ENCODE data around the gene KCNK15.

KCNK15 gene

DNA sequence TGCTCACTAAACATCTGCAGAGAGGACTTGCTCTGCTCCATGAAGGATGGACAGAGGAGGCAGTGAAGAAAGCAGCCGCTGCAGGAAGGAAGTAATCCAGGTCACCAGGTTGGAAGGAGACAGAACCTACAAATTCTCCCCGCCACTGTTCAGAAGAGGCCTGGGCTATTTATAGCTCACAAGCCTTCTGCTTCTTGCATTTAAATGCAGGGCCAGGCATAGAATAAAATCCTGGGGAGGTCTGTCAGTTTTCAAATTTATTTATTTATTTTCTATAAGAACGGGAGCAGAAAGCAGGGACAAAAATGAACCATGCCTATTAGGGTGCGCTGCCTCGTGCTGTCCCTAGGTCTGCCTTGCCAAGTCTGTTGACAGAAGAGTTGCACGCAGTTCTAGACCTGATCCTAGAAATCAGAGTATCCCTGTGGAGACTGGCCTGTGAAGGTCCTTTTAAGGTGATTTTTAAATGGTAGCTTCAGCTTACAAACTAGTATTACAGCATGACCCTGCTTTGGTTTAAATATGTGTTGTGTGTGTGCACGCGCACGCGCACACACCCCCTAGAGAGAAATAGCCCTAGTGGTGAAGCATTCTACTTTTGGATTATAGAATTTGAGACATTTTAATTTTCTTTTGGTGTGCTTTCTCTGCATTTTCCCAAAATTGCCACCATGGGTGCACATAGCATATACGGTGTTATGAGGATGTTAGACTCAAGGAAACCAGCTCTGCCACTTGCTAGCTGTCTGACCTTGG, 45.2 kb downstream of the KCNK15 start:
- FAIRE-seq = no peak

- no peak for FAIRE-seq
These were observed 47.1 kb downstream of the KCNK15 start for GRCh38 chr20:44792796-44793195.

GRCh38 chr20:44795836-44796235, 50.2 kb downstream of the KCNK15 start:
- FAIRE-seq = no peak

DNA sequence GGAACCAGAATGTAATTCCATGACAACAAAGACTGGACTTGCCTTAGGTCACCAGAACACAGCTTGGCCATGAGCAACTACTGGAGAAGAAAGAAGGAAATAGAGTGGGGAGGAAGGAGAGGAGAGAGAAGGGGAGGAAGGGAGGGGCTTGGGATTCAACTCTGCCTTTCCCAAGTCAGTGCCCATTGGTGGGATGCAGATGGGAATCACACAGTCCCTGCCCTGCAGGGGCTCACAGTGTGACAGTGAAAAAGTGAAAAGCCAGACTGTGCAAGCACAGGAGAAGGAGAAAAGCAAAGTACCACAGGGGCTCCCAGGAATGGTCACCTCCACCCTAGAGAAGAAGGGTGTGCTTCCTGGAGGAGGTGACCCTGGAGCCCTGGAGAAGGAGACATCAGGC, 50.6 kb downstream of the KCNK15 start:
- no peak for FAIRE-seq

- no peak for FAIRE-seq
These were observed 51.2 kb downstream of the KCNK15 start for GRCh38 chr20:44796758-44797457.

GRCh38 chr20:44799691-44800090, 54.0 kb downstream of the KCNK15 start:
- FAIRE-seq = no peak

- FAIRE-seq = no peak
These were observed 54.9 kb downstream of the KCNK15 start for GRCh38 chr20:44800391-44801046.

Data from TTC549 (cell line).